DND-41 (cell line): ENCODE data around the gene EHD1.

Experiments used
- ATAC-seq: fragments of 200-7000 bp; cut with Tn5 transposase; 3 replicates; pipeline ENCODE4 v1.9.1; 2021; ENCODE audit warnings: low read depth; ENCODE audit not compliant: insufficient read depth
- DNase-seq: peaks from one replicate; pipeline ENCODE4 v3.0.0-alpha.2; 2020
- H2AFZ ChIP-seq: 2 replicates; pipeline ENCODE4 v1.6.0; 2012; ENCODE audit warnings: low read depth, low read length
- H3K27ac ChIP-seq: 2 replicates; pipeline ENCODE4 v1.5.1; 2012; ENCODE audit warnings: low read length, inconsistent platforms
- H3K27me3 ChIP-seq: fragments of 200-600 bp; sonication (generic); 2 replicates; pipeline ENCODE4 v1.6.0; 2012; ENCODE audit warnings: low read length, mild to moderate bottlenecking, inconsistent platforms; ENCODE audit not compliant: insufficient read depth, poor library complexity
- H3K36me3 ChIP-seq: 2 replicates; pipeline ENCODE4 v1.5.1; 2012; ENCODE audit warnings: low read length, inconsistent platforms; ENCODE audit not compliant: insufficient read depth
- H3K4me1 ChIP-seq: 2 replicates; pipeline ENCODE4 v1.5.1; 2012; ENCODE audit warnings: mild to moderate bottlenecking, low read length; ENCODE audit not compliant: insufficient read depth
- H3K4me2 ChIP-seq: 2 replicates; pipeline ENCODE4 v1.6.0; 2012; ENCODE audit warnings: mild to moderate bottlenecking, moderate library complexity, low read length, inconsistent platforms; ENCODE audit not compliant: insufficient read depth
- H3K4me3 ChIP-seq, 2 experiments: fragments of 200-600 bp in 1 of 2; shearing (Covaris generic) in 1 of 2; 2 replicates each; pipeline ENCODE4 v1.5.1; 2012 to 2016; ENCODE audit warnings: inconsistent platforms in 2 of 2, low read length in 2 of 2, mild to moderate bottlenecking in 2 of 2, low read depth in 1 of 2, moderate library complexity in 1 of 2
- H3K79me2 ChIP-seq: 2 replicates; pipeline ENCODE4 v1.6.0; 2012; ENCODE audit warnings: low read length, inconsistent platforms; ENCODE audit not compliant: insufficient read depth
- H3K9ac ChIP-seq: 2 replicates; pipeline ENCODE4 v1.6.0; 2012; ENCODE audit warnings: low read depth, mild to moderate bottlenecking, inconsistent platforms, low read length, moderate library complexity
- H3K9me3 ChIP-seq: 2 replicates; pipeline ENCODE4 v1.5.1; 2012; ENCODE audit warnings: low read length, moderate library complexity, mild to moderate bottlenecking, inconsistent platforms; ENCODE audit not compliant: insufficient read depth, severe bottlenecking
- H4K20me1 ChIP-seq: 2 replicates; pipeline ENCODE4 v1.6.0; 2012; ENCODE audit warnings: low read length; ENCODE audit not compliant: insufficient read depth
- CTCF ChIP-seq: IDR thresholded peaks from 2 replicates; pipeline ENCODE4 v1.5.1; 2012; ENCODE audit warnings: borderline replicate concordance, low read length, moderate library complexity, mild to moderate bottlenecking; ENCODE audit not compliant: poor library complexity, severe bottlenecking; ENCODE audit errors: extremely low read depth
- EZH2 ChIP-seq: IDR thresholded peaks from 3 replicates; pipeline ENCODE4 v1.6.1; 2012; ENCODE audit warnings: borderline replicate concordance, low read depth, mild to moderate bottlenecking, moderate library complexity, low read length, inconsistent platforms; ENCODE audit not compliant: severe bottlenecking

Gene EHD1

GRCh38 chr11:64911689-64912088 lies 33.3 kb upstream of the EHD1 start:
- Histone ChIP-seq H2AFZ (no peak overlapping the region), H3K79me2 (peaks cover 16% of the 10 kb centered on the region), H3K9ac (no peak overlapping the region), H4K20me1 (0 out of 2 replicates have a peak, but pooled peaks cover 2% of the 10 kb centered on the region), H3K36me3 (peaks cover 72% of the 10 kb centered on the region), H3K4me1 (peaks cover 17% of the 10 kb centered on the region), H3K9me3 (no peaks in the 10 kb centered on the region), H3K27ac (no peak overlapping the region), H3K4me2 (no peak overlapping the region), H3K27me3 (no peaks in the 10 kb centered on the region), H3K4me3 (no peak overlapping the region)
- ATAC-seq (no peak), DNase-seq (no peak)
- no peak for TF ChIP-seq EZH2
- TF ChIP-seq CTCF = no peak

- Histone ChIP-seq H3K36me3 (peaks cover 77% of the 10 kb centered on the region), H3K4me3 (no peak overlapping the region)
- DNase-seq = no peak
Observed at GRCh38 chr11:64911142-64911541, 32.7 kb upstream of the EHD1 start.

GRCh38 chr11:64910451-64911093 lies 32.2 kb upstream of the EHD1 start:
- no peaks in the 10 kb centered on the region for H3K9me3 ChIP-seq
- H3K9ac ChIP-seq = no peak overlapping the region
- DNase-seq (no peak), ATAC-seq (no peak)
- peaks cover 5% of the 10 kb centered on the region for H3K79me2 ChIP-seq
- peaks cover 8% of the 10 kb centered on the region for H3K4me1 ChIP-seq
- H3K27me3 ChIP-seq = no peaks in the 10 kb centered on the region
- no peak for TF ChIP-seq EZH2
- TF ChIP-seq CTCF = no peak
- H2AFZ ChIP-seq = no peak overlapping the region
- H3K4me3 ChIP-seq = no peak overlapping the region
- H3K4me2 ChIP-seq = no peak overlapping the region
- peaks cover 83% of the 10 kb centered on the region for H3K36me3 ChIP-seq
- no peaks in the 10 kb centered on the region; the same call in 1 of the 2 replicates for H4K20me1 ChIP-seq
- no peak overlapping the region for H3K27ac ChIP-seq

More at GRCh38 chr11:64911142-64911541, 32.7 kb upstream of the EHD1 start:
- Histone ChIP-seq H2AFZ (no peak overlapping the region), H3K4me2 (no peak overlapping the region), H3K27me3 (no peaks in the 10 kb centered on the region), H3K9me3 (no peaks in the 10 kb centered on the region), H3K9ac (no peak overlapping the region), H3K27ac (no peak overlapping the region), H4K20me1 (0 out of 2 replicates have a peak, but pooled peaks cover 2% of the 10 kb centered on the region), H3K4me1 (peaks cover 13% of the 10 kb centered on the region), H3K79me2 (peaks cover 11% of the 10 kb centered on the region)
- no peak for ATAC-seq
- no peak for TF ChIP-seq CTCF
- no peak for TF ChIP-seq EZH2
